Gastrocnemius medialis (tissue), 4 donors: ENCODE measurements around the gene SLC18A2. TPM values are rescaled to one million over a fixed set of nuclear protein-coding genes. Genes with fewer than 3 reads are reported as not detected.

Experiments used
- ATAC-seq, 2 donors: fragments of 150-250 bp; one replicate each; pipeline ENCODE4 v1.9.1; 2016
- DNase-seq, 2 donors: peaks; one replicate each; pipeline ENCODE4 v3.0.0-alpha.2; 2019
- H3K27ac ChIP-seq, 4 donors: fragments of 200-600 bp; sonication (generic); 1 replicate in 1 of 4; 2 replicates in 3 of 4; pipeline ENCODE4 v1.5.1; 2016 to 2018; ENCODE audit warnings: mild to moderate bottlenecking in 2 of 4, moderate library complexity in 1 of 4
- H3K27me3 ChIP-seq, 3 donors: fragments of 200-600 bp; sonication (generic) in 2 of 3; 1 replicate in 1 of 3; 2 replicates in 2 of 3; pipeline versions ENCODE4 v1.5.1 to v1.6.0; 2016 to 2019; ENCODE audit warnings: mild to moderate bottlenecking in 1 of 3, moderate library complexity in 1 of 3
- H3K36me3 ChIP-seq, 2 donors: fragments of 200-600 bp; sonication (generic) in 1 of 2; one replicate each; pipeline ENCODE4 v1.5.1; 2017 to 2018
- H3K4me1 ChIP-seq, 2 donors: fragments of 200-600 bp; sonication (generic) in 1 of 2; one replicate each; pipeline ENCODE4 v1.5.1; 2016 to 2017; ENCODE audit warnings: mild to moderate bottlenecking in 2 of 2
- H3K4me3 ChIP-seq, 4 donors: fragments of 200-600 bp; sonication (generic) in 3 of 4; 1 replicate in 1 of 4; 2 replicates in 3 of 4; pipeline ENCODE4 v1.5.1; 2016 to 2019; ENCODE audit warnings: mild to moderate bottlenecking in 2 of 4
- H3K9me3 ChIP-seq, 3 donors: fragments of 200-600 bp; sonication (generic) in 2 of 3; 1 replicate in 1 of 3; 2 replicates in 2 of 3; pipeline ENCODE4 v1.5.1; 2016 to 2019
- CTCF ChIP-seq, 5 experiments: fragments of 450-650 bp in 3 of 5; fragments of 200-600 bp in 2 of 5; sonication (generic) in 2 of 5; IDR thresholded peaks in 4 of 5; conservative IDR thresholded peaks in 1 of 5; 1 replicate in 4 of 5; 2 replicates in 1 of 5; pipeline ENCODE4 v1.5.1; 2016 to 2019; ENCODE audit warnings: antibody characterized with exemption in 5 of 5, mild to moderate bottlenecking in 3 of 5, moderate library complexity in 3 of 5
- POLR2A ChIP-seq, 2 donors: fragments of 450-650 bp; IDR thresholded peaks; one replicate each; pipeline ENCODE4 v1.6.1; 2017; ENCODE audit warnings: antibody characterized with exemption in 2 of 2, mild to moderate bottlenecking in 2 of 2, moderate library complexity in 2 of 2
- in situ Hi-C, 4 donors: fragments of 200-750 bp; cut with MboI; loops; one replicate each; pipeline versions ENCODE4 v1.15.0 to v1.8.0; 2017; ENCODE audit warnings: low sequenced_read_pairs in 4 of 4
- intact Hi-C: fragments of 100-400 bp; cut with DNase I; formaldehyde crosslinking; loops from one replicate; pipeline ENCODE4 v1.15.1; 2023; ENCODE audit warnings: low total_unique reads
- total RNA-seq, 4 donors: library from RNA; depleted of rRNA; stranded (reverse); fragments of >200 nt; gene quantifications; one replicate each; pipeline versions ENCODE4 v1.1.0 to v1.2.3, GENCODE V29; 2016

SLC18A2 gene
- total RNA-seq, 4 donors from 2014 or later, result 0.04 to 0.39 (median 0.13) TPM

GRCh38 chr10:117222552-117222951 lies 18.4 kb upstream of the SLC18A2 start:
- Histone ChIP-seq H3K9me3 (no peaks in the 10 kb centered on the region), H3K4me1 (no peaks in the 10 kb centered on the region), H3K36me3 (no peaks in the 10 kb centered on the region), H3K27ac (no peak overlapping the region), H3K27me3 (peaks cover 0 to 16% (median 8%) of the 10 kb centered on the region in 3 donors), H3K4me3 (no peak overlapping the region)
- intact Hi-C loops, result no loop called here
- ATAC-seq, result no peak
- TF ChIP-seq POLR2A (IDR thresholded peaks at IDR 0.05) (no peak), CTCF (IDR thresholded peaks at IDR 0.05 in 4 of 5, conservative IDR thresholded peaks at IDR 0.05 in 1 of 5) (no peak)
- in situ Hi-C loops, result loop anchor here (25.0 kb wide), 2 partner anchors 215 to 1015 kb away; no protein-coding TSS in a partner anchor
- DNase-seq, result no peak

- Histone ChIP-seq H3K36me3 (no peaks in the 10 kb centered on the region), H3K9me3 (no peaks in the 10 kb centered on the region), H3K27ac (no peak overlapping the region), H3K27me3 (peaks cover 0 to 12% (median 5%) of the 10 kb centered on the region in 3 donors), H3K4me3 (no peak overlapping the region), H3K4me1 (no peaks in the 10 kb centered on the region)
- DNase-seq, result no peak
- in situ Hi-C loops, result loop anchor here (25.0 kb wide), 2 partner anchors 214 to 1014 kb away; no protein-coding TSS in a partner anchor
- no peak for ATAC-seq
- TF ChIP-seq CTCF (IDR thresholded peaks at IDR 0.05 in 4 of 5, conservative IDR thresholded peaks at IDR 0.05 in 1 of 5) (no peak), POLR2A (IDR thresholded peaks at IDR 0.05) (no peak)
- intact Hi-C loops, result no loop called here
Measured at GRCh38 chr10:117222976-117223692, 17.8 kb upstream of the SLC18A2 start.

DNA sequence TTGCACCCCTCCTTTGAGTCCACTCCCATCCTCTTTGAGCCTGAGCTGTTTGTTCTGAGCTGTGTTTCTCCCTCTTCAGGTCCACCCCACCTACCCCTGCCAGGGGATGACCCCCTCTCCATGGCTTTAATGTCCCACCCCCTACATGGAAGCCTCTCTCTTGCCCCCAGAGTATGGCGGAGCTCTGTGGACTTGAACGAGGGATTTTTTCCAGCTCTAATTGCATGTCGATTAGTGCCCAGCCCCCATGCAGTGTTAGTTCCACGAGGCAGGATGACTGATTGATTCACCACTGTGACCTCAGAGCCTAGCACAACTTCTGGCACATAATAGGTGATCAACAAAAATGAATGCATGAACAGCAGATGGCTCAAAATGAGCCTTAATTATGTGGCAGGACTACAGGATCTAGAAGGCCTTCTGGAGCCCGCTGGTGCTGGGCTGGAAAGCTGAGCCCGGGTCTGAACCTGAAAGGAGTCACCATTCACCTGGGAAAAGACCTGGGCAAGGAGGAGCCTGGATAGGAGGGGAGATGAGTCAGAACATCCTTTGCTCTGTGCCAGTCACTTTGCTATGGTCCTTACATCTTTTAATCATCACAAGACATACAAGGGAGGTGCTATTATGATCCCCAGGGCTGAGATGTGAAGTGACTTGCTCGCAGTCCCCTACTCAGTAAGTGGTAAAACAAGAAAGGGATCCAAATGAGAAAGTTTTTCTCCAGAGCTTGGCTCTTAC lies 17.1 kb upstream of the SLC18A2 start:
- Histone ChIP-seq H3K27ac (no peak overlapping the region), H3K9me3 (no peaks in the 10 kb centered on the region), H3K27me3 (peaks cover 0 to 9% (median 5%) of the 10 kb centered on the region in 3 donors), H3K4me1 (no peaks in the 10 kb centered on the region), H3K36me3 (no peaks in the 10 kb centered on the region), H3K4me3 (no peak overlapping the region)
- ATAC-seq (no peak), DNase-seq (no peak)
- TF ChIP-seq CTCF (IDR thresholded peaks at IDR 0.05 in 4 of 5, conservative IDR thresholded peaks at IDR 0.05 in 1 of 5), result no peak
- intact Hi-C loops (no loop called here), in situ Hi-C loops (loop anchor here (25.0 kb wide), 2 partner anchors 213 to 1013 kb away; no protein-coding TSS in a partner anchor)

DNA sequence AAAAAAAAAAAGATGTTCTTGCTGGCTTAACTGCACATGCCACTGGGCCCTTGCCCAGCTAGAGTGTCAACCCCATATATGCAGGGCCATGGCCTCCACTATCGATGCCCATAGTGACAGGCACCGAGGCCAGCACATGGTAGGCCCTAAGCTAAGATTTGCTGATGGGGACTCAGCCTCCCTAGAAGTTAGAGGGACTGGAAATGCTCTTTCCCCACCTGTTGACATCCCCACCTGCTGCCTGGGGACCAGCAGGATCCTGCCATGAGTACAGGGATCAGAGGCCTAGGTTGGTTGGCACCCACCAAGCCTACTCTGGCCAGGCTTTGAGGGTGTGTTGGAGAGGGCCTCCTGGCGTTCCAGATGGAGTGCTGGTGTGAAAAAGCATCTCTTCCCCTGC lies 16.0 kb upstream of the SLC18A2 start:
- intact Hi-C loops, result no loop called here
- TF ChIP-seq CTCF (IDR thresholded peaks at IDR 0.05 in 4 of 5, conservative IDR thresholded peaks at IDR 0.05 in 1 of 5) (no peak), POLR2A (IDR thresholded peaks at IDR 0.05) (no peak)
- in situ Hi-C loops, result loop anchor here (25.0 kb wide), 2 partner anchors 212 to 1012 kb away; no protein-coding TSS in a partner anchor

More for the DNA sequence above, 16.0 kb upstream of the SLC18A2 start:
- H3K36me3 ChIP-seq, result no peaks in the 10 kb centered on the region
- no peaks in the 10 kb centered on the region for H3K9me3 ChIP-seq
- ATAC-seq, result no peak
- H3K27ac ChIP-seq, result no peak overlapping the region
- DNase-seq, result no peak
- H3K4me3 ChIP-seq, result no peak overlapping the region
- no peaks in the 10 kb centered on the region for H3K4me1 ChIP-seq
- H3K27me3 ChIP-seq, result peaks cover 0 to 7% (median 4%) of the 10 kb centered on the region in 3 donors
